HPDE6-E6E7 (cell line): ENCODE measurements around the gene SLK.

ENCODE experiments used
- DNase-seq: peaks from one replicate; pipeline ENCODE4 v3.0.0; 2011; ENCODE audit warnings: missing footprints; ENCODE audit errors: extremely low spot score

SLK gene

DNA sequence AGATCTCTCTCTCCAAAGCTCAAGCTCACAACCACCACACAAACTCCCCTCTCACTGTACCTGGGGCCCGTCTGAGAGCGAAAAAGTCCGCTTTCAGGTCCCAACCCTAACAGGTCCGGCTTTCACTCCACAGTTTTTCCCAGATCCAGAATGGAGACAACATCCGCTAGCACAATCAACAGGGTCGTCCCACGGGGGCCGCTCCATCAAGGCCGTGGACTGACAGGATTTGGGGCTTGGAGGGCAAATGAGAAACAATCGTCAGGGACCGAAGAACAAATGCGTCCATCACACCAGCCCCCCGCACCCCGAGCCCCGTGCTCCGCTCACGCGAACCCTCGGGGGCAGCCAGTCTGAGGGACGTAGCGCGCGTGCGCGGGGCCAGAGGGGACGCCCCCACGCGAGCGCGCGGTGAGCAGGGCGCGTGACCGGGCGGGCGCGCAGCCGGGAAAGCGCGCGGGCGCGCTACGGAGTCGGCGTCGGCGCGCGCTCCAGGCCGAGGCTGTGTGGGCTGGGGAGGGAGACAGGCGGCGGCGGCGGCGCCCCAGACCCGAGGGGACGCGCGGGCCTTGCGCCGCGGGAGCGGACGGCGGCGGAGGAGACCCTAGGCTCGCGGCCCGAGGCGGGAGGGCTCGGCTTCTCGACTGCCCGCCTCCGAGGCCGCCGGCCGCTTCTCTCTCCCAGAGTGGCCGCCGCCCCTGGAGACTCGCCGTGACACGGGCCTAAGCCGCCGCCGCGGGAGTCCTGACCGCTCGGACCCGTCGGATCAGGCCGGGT, at the start of gene SLK:
SLK (plus strand) TSS at position 470 of the 777 bp plus-strand sequence. CDS start 606 bp downstream, outside the sequence.
- peak; percentile 56 for DNase-seq

DNA sequence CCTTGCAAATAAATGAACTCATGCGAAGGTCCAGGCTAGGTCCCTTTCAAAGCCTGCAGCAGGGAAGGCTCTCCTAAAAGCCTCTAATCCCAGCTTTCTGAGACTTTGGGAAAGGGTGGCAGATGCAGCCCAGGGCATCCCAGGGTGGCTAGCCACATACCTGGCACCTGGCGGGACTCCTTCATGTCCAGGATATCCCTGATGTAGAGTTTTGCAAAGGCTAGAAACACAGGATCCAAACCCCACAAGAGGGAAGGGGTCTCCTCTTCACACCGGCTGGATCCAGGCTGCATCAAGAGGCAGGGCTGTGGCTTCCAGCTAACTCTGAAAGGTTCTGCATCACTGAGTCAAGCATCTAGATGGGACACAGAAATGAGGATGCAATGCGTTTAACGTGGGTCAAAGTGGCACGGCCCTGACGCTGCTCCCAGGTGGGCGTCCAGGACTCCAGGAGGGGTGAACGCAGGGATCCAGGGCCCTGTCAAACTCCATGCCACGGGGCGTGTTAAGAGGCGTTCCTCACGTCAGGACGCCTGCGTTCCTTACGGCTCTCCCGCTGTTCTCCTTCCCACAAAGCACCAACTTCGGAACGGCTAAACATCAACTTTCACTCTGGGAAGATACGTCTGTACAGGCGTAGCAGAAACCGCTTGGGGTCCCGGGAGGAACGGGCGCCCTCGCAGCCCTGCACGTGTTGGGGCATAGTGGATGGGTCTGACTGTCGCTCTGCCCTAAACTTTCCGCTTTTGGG, 49.5 kb upstream of the SLK start:
- DNase-seq: no peak

DNA sequence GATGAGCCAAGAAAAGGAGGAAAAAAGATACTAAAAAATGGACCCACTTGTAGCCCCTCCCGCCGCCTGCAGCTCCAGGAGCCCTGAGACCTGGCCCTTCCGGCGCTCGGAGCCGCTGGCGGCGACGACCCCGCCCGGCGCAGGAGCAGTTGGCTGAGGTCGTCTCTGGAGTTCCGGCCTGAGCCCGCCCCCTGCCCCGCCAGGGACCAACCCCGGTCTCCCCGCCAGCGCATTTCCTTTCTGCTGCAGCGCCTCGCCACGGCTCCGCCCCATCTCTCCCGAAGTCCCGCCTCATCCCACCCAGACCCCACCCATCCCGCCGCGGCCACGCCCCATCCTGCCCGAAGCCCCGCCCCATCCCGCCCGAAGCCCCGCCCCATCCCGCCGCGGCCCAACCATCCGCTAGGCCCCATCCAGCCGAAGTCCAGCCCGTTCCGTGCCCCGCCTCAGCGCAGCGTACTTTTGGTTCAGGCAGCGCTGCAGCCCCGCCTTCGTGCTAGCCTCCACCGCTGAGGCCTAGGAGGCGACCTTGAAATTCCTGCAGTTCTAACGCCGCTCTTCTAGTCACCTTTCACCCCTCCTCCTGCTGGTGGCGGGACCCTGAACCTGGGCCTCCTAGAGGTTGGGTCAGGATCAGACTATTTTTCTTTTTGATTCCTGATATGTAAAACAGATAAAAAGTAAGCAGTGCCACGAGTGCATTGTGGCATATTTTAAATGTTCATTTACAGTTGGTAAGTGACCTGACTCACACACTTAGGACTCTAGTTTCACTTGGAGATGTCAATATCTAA, 48.7 kb upstream of the SLK start, which contains the start of gene STN1:
STN1 (minus strand) TSS at position 132 of the 794 bp plus-strand sequence. CDS start 590 bp downstream, outside the sequence.
- DNase-seq: peak; percentile 92

DNA sequence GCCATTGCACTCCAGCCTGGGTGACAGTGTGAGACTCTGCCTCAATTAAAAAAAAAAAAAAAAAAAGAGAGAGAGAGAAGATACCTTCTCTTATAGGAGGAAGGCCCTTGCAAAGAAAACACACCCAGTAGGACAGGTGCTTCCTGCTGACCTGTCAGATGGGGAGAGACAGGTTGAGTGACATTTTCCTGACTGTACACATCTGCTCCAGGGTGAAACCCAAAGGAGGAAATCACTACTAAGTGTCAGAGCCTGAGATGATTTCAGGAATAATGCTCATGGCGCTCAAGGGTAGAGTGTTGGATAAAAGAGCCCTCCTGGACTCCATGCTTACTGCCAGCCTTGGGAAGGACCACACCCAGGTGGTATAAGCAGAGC, 47.3 kb upstream of the SLK start:
- no peak for DNase-seq

DNA sequence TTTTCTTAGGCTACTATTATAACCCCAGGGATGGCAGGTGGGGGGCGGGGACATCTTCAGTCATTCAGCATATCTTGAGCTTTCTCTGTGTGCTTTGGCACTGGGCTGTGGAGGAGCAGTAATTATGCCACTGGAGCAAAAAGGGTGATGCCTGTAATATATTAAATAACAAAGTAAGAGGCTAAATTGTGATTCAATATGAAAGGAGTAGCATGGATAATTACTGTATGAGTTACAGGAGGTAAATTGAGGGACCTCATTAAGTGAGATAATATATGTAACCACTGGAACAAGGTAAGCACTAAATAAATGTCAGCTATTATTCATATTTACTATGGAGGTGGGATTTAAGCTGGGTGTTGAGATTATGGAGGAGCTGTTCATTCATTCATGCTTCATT, 45.7 kb upstream of the SLK start:
- DNase-seq: no peak

DNA sequence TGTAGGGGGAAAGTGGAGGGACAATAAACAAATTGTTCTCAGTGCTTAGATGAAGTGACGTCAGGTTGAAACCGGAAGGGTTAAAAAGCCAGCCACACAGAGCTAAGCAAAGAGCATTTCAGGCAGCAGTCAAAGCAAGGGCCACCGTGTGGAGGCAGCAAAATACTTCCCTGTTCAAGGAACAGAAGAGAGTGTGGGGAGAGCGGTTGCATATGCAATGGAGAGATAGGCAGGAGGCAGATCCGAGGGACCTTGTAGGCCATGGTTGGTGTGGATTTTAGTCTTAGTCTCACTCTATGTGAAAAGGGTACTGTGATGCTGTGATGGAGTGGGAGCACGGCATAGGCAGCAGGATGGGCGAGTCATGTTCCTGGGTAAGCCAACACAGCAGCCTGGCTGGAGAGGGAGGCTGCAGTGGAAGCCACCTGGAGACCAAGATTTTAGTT, 45.2 kb upstream of the SLK start:
- DNase-seq: no peak

DNA sequence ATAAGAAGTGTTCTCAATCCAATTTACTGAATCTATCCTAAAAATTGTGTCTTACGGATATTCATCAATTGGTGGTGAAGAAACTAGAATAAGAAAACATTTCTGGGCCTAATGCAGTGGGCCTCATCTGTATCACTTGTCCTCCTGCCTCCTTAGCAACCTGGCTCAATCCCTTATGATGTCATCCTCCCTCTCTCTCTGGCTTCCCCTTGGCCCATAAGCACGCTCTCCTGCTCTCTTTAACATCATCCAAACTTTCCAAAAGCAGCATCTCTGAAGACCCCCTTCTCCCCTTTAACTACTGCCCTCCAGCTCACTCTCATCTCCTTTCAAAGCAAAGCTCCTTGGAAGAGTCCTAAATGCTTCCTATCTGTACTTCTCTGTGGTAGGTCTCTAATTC, 44.3 kb upstream of the SLK start:
- no peak for DNase-seq

DNA sequence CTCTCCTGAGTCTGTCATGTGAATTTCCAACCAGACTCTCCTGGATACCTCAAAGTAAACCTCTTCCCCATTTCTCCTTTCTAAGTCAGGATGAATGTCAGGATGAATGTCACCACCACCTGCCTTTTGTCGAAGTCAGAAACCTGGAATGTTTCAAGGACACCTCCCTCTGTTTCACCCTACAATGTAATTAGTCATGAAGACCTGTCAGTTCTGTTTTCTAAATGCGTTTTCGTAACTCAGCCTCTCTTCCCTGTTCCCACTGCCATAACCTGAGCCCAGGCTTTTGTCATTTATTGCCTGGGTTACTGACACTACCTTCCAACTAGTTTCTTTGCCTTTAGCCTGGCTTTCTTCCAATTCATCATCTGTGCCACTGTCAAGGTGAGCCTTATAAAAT, 43.4 kb upstream of the SLK start:
- DNase-seq: no peak

DNA sequence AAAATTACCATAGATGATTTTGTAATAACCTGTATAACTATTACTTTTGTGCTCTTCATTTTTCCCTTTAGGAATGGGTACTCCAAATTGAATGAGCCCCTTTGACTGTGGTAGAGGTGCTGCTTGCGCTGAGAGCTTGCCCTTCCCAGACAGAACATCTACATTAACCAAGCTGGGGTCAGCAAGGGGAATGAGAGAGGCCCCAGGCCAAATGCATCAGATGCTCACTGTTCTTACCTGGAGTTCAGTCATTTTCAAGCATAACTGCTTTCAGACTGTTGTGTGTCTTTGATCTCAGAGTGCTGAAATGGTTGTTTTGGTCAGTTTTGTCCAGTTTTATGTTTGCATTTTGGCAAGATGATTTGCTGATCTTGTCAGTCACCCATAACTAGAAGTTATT, 41.3 kb upstream of the SLK start:
- DNase-seq: no peak

DNA sequence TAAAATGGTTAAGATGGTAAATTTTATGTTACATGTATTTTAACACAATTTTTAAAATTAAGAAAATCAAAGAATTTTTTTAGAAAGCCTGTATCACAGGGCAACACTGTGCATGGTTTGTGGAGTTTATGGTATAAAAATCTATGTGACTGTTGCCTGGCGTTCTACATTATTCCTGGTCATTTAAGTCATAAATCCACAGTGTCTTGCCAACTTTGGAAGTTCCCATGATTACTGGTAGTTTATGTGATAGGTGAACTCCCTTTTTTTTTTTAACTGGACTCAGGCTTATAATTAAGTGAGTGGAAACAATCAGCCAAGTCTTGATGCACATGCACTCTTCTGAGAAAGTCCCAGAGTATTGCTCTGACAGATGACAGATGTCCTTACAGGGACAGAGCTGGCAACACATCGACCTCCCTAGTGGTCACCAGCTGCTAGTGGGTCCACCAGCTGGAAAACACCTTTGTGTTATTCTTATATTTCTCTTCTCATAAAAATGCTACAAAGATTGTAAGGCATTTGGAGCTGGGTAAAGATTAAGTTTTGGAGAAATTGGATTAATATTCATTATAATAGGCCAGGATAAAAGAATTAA, 40.1 kb upstream of the SLK start:
- no peak for DNase-seq

DNA sequence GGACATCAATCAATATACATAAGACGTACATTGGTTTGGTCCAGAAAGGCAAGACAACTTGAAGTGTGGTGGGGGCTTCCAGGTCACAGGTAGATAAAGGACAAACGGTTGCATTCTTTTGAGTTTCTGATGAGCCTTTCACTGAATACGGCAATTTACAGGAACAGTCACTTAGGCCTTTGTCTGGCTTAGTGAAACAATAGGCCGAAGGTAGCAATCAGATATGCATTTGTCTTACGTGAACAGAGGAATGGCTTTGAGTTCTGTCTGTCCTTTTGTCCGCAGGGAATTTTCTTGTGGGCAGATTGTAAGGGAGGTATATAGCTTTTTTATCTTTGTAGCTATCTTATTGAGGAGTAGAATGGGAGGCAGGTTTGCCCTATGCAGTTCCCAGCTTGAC, 38.2 kb upstream of the SLK start:
- no peak for DNase-seq

DNA sequence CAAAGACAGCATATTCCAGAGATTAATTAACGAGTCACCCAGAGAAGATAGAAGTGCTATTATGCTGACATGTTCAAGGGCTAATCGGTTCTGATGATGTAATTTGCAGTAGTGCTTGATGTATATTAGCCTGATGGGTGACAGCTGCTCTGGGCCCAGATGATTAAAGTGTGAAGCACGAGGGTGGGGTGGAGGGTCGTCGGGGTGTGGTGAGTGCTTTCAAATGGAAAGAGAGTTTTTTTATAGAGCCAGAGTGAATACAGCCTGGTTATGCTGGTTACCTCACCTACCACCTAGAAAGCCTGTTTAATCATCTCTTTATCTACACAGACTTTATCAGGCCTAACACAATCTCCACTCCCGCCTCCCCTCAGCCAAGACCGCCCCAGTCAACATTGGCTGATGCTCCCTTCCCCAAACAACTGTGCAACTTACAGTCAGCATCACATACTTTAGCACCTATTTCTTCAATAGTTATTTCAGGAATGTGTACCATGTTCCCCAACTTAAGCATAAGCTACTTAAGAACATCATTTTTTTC, 37.5 kb upstream of the SLK start:
- no peak for DNase-seq

DNA sequence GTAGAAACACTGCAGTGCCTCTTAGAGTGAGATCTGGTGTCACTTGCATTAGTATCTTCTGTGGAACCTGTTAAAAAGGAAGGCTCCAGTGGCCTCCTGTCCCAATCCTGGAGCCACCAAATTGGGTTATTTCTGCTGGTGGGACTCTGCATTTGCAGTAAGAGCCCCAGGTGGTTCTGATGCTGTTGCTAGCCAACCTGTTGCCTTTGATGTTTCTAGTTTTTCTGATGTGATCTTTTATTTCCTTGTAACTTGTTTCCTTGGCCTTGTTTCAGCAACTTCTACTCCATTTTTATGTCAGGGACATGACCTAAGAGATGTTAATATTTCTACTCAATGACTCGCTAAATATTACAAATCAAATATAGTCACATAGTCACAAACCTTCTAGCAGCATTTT, 36.5 kb upstream of the SLK start:
- DNase-seq: no peak

DNA sequence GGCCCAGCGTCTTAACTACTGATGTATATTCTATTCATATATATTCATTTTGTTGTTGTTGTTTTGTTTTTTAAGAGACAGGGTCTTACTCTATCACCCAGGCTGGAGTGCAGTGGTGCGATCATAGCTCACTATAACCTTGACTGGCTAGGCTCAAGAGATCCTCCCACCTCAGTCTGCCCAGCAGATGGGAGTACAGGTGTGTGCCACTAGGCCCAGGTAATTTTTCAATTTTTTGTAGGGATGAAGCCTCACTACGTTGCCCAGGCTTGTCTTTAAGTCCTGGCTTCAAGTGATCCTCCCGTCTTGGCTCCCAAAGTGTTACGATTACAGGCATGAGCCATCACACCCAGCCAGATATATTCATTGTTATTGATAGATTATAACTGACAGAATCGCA, 36.1 kb upstream of the SLK start:
- DNase-seq: no peak

DNA sequence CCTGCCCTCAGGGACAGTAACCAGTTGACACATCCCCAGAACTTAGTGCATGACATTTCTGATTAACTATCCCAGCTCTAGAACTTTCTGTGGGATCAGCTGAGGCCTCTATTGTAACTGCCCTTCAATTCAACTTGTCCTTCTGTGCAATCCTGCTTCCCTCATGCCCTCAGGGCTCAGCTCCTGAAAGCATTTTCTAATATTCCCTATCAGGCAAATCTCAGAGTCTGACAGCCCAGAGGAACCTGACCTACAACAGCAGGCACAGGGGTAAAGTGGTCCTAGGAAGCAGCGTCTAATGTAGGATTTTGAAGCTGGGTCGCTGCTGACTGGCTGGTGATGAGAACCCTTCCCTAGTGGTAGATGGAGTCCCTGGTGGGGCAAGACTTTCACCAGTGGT, 35.3 kb upstream of the SLK start:
- DNase-seq: no peak

DNA sequence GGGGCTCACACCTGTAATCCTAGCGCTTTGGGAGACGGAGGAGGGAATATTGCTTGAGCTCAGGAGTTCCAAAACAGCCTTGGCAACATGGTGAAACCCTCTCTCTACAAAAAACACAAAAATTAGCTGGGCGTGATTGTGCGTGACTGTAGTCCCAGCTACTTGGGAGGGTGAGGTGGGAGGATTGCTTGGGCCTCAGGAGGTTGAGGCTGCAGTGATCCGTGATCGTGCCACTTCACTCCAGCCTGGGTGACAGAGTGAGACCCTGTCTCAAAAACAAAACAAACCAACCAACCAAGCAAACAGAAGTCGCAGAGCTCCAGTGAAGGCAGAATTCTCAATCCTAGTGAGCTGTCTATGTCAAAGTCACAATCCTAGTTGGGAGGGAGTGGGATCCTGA, 34.7 kb upstream of the SLK start:
- no peak for DNase-seq

DNA sequence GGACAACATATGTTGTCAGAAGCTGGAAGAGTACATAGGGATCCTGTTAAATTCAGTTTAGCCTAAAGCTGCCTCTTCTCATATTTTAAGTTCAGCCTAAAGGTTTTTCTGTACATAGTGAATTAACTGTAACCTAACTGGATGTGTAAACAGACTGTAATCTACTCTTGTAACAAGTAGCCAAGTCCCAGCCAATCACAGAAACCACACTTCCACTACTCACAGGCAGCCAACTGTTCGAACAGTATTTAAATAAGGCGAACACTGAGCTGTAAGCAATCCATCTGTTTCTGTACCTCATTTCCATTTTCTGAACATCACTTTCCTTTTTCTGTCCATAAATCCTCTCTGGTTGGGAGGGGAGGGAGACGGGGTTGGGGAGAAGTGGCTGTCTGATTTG, 34.0 kb upstream of the SLK start:
- no peak for DNase-seq

DNA sequence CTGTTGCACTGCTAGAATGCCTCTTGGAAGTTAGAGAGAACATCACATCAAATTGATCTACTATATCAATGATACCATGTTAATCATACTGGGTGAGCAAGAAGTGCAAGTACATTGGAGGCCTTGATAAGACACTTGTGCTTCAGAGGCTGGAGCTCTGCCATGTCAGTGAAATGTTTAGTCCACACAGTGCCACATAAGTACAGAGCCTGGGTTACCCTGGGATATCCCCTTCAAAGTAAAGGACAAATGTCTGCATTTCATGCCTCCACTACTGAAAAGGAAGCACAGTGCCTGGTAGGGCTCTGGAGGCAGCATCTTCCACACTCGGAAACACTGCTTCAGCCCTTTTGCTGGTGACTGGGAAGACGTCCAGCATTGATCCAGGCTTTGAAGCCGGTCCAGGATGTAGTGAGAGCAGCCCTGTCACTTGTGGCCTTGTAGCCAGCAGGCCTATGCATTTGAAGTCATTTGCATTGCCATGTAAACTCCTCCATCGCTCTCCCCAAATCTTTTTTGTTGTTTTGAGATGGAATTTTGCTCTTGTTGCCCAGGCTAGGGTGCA, 33.3 kb upstream of the SLK start:
- no peak for DNase-seq

DNA sequence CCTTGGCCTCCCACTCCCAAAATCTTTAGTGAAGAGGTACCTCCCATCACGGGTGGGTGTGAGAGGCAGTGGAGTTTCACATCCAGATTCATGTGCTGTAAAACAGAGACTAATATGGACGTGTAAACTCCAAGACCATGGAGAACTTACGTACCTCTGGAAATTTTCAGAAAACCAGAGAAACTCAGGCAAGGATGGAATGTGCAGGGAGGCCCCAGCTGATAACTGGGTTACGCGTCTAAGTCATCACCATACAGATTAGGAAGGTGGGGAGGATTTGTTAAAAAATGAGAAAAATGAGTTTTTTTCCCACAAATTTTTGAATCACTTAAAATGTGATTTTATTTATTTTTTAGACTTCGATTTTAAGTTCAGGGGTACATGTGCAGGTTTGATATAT, 32.6 kb upstream of the SLK start:
- DNase-seq: no peak

DNA sequence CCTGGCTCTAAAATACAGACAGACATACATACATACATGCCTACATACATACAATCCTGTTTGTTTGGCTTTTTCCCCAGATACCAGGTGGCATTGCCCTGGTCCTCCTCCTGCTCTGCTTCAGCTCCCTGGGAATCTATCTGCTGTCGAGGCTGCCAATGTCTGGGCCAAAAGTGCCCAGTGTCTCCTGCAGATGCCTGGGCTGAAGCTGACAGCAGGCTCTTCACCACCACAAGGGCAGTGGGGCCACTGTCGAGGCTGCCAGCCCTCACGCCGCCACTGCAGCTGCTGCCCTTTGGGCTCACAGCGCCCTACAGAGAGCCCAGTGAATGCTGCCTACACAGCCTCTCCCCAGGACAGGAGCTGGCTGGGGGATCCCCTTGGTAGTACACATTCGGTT, 30.9 kb upstream of the SLK start:
- DNase-seq: no peak

DNA sequence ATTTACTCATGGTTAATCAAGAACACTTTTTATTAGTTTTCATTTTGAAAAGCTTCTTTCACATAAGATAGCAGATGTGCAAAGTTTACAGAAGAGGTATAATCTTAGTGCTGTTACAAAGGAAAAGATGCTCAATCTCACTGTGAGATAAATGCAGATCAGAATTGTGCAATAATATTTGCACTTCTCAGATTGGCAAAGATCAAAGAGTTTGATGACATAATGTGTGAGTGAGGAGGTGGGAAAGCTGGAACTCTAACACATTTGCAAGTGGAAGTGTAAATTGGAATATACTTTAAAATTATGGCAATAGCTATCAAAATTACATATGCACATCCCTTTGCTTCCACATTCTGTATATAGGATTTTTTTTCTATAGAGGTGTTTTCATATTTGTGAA, 27.4 kb upstream of the SLK start:
- DNase-seq: no peak
